ENCODE data around the gene RPS16.

RPS16 gene

DNA sequence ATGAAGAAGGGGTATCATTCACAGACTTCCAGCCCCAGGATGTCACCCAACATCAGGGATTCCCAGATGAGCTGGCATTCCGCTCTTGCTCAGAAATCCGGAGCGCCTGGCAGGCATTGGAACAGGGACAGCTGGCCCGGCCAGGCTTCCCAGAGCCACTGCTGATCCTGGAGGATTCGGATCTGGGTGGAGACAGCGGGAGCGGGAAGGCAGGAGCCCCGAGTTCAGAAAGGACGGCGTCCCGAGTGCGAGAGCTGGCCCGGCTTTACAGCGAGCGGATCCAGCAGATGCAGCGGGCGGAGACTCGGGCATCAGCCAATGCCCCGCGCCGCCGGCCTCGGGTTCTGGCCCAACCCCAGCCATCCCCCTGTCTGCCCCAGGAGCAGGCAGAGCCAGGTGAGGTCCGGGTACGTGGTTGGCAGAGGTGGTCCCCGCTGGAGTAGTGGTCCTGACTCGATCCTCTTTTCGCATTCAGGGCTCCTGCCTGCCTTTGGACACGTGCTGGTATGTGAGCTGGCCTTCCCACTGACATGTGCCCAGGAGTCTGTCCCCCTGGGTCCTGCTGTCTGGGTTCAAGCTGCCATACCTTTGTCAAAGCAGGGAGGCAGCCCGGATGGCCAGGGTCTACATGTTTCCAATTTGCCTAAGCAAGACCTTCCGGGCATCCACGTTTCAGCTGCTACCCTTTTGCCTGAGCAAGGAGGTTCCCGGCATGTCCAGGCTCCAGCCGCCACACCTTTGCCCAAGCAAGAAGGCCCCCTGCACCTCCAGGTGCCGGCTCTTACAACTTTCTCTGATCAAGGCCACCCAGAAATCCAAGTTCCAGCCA lies 12.3 kb downstream of the RPS16 start:
- in situ Hi-C loops (cut with HindIII; ENCODE audit: low sequenced_read_pairs), result no loop called here

GRCh38 chr19:39422020-39422419 lies 13.7 kb downstream of the RPS16 start:
- in situ Hi-C loops (cut with HindIII; ENCODE audit: low sequenced_read_pairs), result no loop called here

DNA sequence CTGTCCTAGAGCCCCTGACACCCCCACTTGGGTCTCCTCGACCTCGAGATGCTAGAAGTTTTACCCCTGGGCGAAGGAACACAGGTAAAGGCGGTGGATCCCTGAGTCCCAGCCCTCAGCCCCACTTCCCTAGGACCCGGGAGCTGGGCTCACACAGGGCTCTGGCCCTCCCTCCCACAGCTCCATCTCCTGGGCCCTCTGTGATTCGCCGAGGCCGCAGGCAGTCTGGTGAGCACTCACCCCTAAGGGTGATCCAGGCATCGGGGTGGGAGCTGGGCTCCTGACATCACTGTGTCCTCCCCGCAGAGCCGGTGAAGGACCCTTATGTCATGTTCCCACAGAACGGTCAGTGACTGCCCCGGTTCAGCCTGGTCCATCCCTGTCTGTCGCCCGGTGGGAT lies 15.0 kb downstream of the RPS16 start:
- in situ Hi-C loops (cut with HindIII; ENCODE audit: low sequenced_read_pairs), result no loop called here

GRCh38 chr19:39419003-39419402 lies 16.7 kb downstream of the RPS16 start:
- in situ Hi-C loops (cut with HindIII; ENCODE audit: low sequenced_read_pairs), result no loop called here

DNA sequence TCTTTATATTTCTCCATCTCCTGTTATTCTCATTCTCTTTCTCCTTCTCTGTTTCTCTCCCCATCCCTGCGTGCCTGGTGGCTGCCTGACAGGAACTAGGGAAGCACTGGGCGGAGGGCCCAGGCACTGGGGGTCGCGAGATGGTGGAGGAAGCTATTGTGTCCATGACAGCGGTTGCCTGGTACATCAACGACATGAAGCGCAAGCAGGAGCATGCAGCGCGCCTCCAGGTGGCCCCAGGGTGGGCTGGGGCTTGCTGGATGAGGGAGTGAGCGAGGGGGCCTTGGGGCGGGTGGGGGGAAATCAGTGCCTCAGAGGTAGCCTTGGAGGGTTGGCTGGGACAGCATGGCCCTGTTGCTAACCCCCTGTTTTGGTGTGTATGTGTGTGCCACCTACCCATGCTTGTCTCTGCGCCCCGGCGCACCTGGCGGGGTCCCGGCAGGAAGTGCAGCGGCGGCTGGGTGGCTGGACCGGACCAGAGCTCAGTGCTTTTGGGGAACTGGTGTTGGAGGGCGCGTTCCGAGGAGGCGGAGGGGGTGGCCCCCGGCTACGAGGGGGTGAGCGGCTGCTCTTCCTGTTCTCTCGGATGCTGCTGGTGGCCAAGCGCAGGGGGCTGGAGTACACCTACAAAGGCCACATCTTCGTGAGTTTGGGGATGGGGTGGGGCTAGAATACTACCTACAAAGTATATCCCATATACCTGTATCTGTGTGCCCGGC lies 18.1 kb downstream of the RPS16 start:
- in situ Hi-C loops (cut with HindIII; ENCODE audit: low sequenced_read_pairs), result no loop called here

- in situ Hi-C loops (cut with HindIII; ENCODE audit: low sequenced_read_pairs), result no loop called here
Observed at GRCh38 chr19:39416152-39417120, 19.3 kb downstream of the RPS16 start.

- in situ Hi-C loops (cut with HindIII; ENCODE audit: low sequenced_read_pairs), result no loop called here
Observed at GRCh38 chr19:39415111-39416046, 20.4 kb downstream of the RPS16 start.

- in situ Hi-C loops (cut with HindIII; ENCODE audit: low sequenced_read_pairs), result no loop called here
Observed at GRCh38 chr19:39413911-39414608, 21.7 kb downstream of the RPS16 start.

DNA sequence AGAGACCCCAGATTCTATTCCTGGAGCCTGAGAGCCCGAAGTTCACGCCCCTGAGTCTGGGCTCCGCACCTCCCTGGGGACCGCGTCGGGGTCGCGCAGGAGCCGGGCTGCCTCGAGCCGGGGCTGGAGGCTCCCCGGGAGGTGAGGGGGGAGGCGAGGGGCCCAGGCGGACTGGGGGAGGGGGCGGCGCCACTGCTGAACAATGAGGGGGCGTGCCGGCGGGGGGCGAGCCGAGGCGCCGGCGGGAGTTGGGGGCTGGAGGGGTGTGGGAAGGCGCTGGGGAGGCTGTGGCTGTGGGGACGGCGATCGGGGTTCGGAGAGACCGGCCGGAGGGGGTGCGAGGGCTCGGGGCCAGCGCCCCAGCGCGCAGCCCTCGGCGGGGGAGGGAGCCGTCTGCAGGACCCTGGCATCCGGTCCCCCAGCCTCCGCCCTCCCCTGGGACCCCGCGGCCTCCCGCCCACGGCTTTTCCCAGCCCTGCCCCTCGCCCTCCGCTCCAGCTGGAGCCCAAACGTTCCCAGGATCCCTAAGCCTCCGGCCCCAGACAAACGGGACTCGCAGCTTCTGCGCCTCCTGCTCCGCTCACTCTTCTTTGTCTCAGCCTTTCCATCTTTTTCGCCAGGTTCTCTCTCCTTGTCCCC lies 22.4 kb downstream of the RPS16 start:
- in situ Hi-C loops (cut with HindIII; ENCODE audit: low sequenced_read_pairs), result no loop called here

DNA sequence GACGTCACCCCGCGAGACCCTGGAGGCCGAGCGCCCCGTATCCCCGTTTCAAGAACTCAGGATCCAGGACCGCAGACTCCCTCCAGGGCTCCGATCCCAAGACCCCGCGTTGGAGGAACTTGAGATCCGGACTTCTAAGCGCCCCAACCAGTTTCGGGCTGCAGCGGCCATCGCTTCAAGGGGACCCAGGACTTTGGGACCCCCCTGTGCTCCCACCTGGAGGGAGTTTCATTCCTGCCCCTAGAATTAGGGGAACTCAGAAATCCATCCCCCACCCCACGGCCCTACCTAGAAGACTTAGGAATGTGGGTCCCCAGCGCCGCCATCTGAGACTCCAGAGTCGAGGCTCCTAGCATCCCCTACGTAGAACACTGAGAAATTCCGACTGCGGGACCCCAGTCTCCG lies 22.9 kb downstream of the RPS16 start:
- in situ Hi-C loops (cut with HindIII; ENCODE audit: low sequenced_read_pairs), result no loop called here

GRCh38 chr19:39412100-39412866 lies 23.5 kb downstream of the RPS16 start, which contains the start of gene PLEKHG2:
Gene PLEKHG2, plus strand, starts transcription at chr19:39412669. Its CDS starts 1,418 bp downstream, at chr19:39414087.
- in situ Hi-C loops (cut with HindIII; ENCODE audit: low sequenced_read_pairs), result no loop called here

GRCh38 chr19:39411832-39412099 lies 24.0 kb downstream of the RPS16 start:
- in situ Hi-C loops (cut with HindIII; ENCODE audit: low sequenced_read_pairs), result no loop called here

DNA sequence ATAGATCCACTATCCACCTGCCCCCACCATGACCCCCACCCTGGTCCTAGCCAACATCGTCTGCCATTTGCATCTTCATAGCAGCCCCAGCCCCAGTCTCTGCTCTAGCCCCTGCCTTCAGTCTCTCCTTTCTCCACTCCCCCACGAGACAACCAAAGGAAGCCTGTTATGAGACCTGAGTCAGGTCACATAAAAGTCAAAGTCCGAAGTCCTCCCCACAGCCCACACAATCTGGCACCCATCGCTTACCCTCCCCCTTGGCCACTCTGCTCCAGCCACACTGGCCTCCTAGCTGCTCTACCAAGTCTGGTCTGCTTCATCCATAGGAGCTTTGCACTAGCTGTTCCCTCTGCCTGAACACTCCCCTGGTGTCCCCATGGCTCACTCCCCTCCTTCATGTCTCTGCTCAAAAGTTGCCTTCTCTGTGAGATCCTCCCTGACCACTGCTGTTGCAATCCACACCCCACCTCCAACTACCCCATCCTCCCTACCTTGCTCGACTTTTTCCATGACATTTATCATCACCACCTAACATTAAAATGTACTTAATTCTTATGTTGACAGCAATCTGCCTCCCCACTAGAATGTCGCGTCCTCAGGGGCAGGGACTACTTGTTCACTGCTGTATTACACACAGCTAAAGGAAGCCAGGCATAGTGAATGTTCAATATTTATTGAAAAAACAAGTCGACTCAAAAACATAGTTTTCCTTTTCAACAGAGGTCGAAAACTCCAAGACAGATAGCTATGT lies 24.5 kb downstream of the RPS16 start:
- in situ Hi-C loops (cut with HindIII; ENCODE audit: low sequenced_read_pairs), result no loop called here

- in situ Hi-C loops (cut with HindIII; ENCODE audit: low sequenced_read_pairs), result no loop called here
Observed at GRCh38 chr19:39410831-39411080, 25.0 kb downstream of the RPS16 start.

GRCh38 chr19:39410017-39410830 lies 25.5 kb downstream of the RPS16 start:
- in situ Hi-C loops (cut with HindIII; ENCODE audit: low sequenced_read_pairs), result no loop called here

- in situ Hi-C loops (cut with HindIII; ENCODE audit: low sequenced_read_pairs), result no loop called here
Observed at GRCh38 chr19:39409208-39410016, 26.3 kb downstream of the RPS16 start.
